OCI-LY7 (cell line): ENCODE data around the gene DDX56. TPM values are rescaled to one million over a fixed set of nuclear protein-coding genes. Genes with fewer than 3 reads are reported as not detected.

ENCODE experiments used
- BruUV-seq: library from RNA; stranded (reverse); fragments of 400-500 nt; replicated peaks from 2 replicates; lab custom pipeline; 2021; lab: Mats Ljungman, UMichigan
- CTCF ChIA-PET: fragments of 300-600 bp; sonication (Branson Sonifier 250); formaldehyde crosslinking; loops from one replicate; lab custom pipeline; 2022; ENCODE audit warnings: antibody characterized with exemption; ENCODE audit not compliant: unreplicated experiment; lab: Charles Lee
- POLR2A ChIA-PET: fragments of 300-600 bp; sonication (Branson Sonifier 250); formaldehyde crosslinking; loops from one replicate; lab custom pipeline; 2022; ENCODE audit warnings: antibody characterized with exemption; lab: Charles Lee
- DNase-seq: peaks from one replicate; pipeline ENCODE4 v3.0.0-alpha.2; 2015; ENCODE audit warnings: low spot score
- H2AFZ ChIP-seq: fragments of 200-600 bp; sonication (generic), shearing (Covaris generic); 2 replicates; pipeline ENCODE4 v1.6.1; 2014; ENCODE audit warnings: mild to moderate bottlenecking, antibody characterized with exemption, low read length, moderate library complexity
- H3K27ac ChIP-seq: fragments of 200-600 bp; sonication (generic); 2 replicates; pipeline ENCODE4 v1.5.1; 2014; ENCODE audit warnings: mixed run types, low read depth, mild to moderate bottlenecking, moderate library complexity, low read length, inconsistent platforms; ENCODE audit not compliant: poor library complexity, severe bottlenecking
- H3K36me3 ChIP-seq: fragments of 200-600 bp; sonication (generic); 2 replicates; pipeline ENCODE4 v1.6.1; 2014; ENCODE audit warnings: mild to moderate bottlenecking, antibody characterized with exemption, low read length, moderate library complexity, mixed read lengths; ENCODE audit not compliant: insufficient read depth
- H3K4me1 ChIP-seq: fragments of 200-600 bp; sonication (generic); 2 replicates; pipeline ENCODE4 v1.5.1; 2014; ENCODE audit warnings: mild to moderate bottlenecking, low read length; ENCODE audit not compliant: insufficient read depth, poor library complexity, severe bottlenecking
- H3K4me2 ChIP-seq: fragments of 200-600 bp; sonication (generic); 2 replicates; pipeline ENCODE4 v1.6.1; 2014; ENCODE audit warnings: mild to moderate bottlenecking, low read length
- H3K4me3 ChIP-seq: fragments of 200-600 bp; sonication (generic); 2 replicates; pipeline ENCODE4 v1.5.1; 2014; ENCODE audit warnings: mild to moderate bottlenecking, low read depth, low read length; ENCODE audit not compliant: poor library complexity, severe bottlenecking
- H3K79me2 ChIP-seq: fragments of 200-600 bp; sonication (generic); 2 replicates; pipeline ENCODE4 v1.6.1; 2016; ENCODE audit warnings: low read depth, mild to moderate bottlenecking, low read length, moderate library complexity, mixed read lengths; ENCODE audit not compliant: insufficient read depth
- H3K9me2 ChIP-seq: fragments of 200-600 bp; sonication (generic); 2 replicates; pipeline ENCODE4 v1.6.1; 2016; ENCODE audit warnings: mild to moderate bottlenecking, low read length, mixed read lengths; ENCODE audit not compliant: insufficient read depth
- H3K9me3 ChIP-seq: fragments of 200-600 bp; sonication (generic); 2 replicates; pipeline ENCODE4 v1.6.1; 2014; ENCODE audit warnings: mild to moderate bottlenecking, mixed run types, low read length, mixed read lengths
- H4K20me1 ChIP-seq: fragments of 200-600 bp; sonication (generic); 2 replicates; pipeline ENCODE4 v1.6.1; 2014; ENCODE audit warnings: mild to moderate bottlenecking, antibody characterized with exemption, low read length, moderate library complexity, mixed read lengths; ENCODE audit not compliant: insufficient read depth
- EZH2phosphoT487 ChIP-seq: fragments of 200-600 bp; sonication (generic); IDR thresholded peaks from 2 replicates; pipeline ENCODE4 v1.6.1; 2018; ENCODE audit warnings: low read depth, borderline replicate concordance, mild to moderate bottlenecking, mixed run types, antibody characterized with exemption, low read length, moderate library complexity, mixed read lengths
- intact Hi-C: fragments of 100-400 bp; cut with micrococcal nuclease; formaldehyde crosslinking; loops from one replicate; pipeline ENCODE4 v1.10.0; 2022; ENCODE audit not compliant: unreplicated experiment
- total RNA-seq, 2 experiments: library from RNA; depleted of rRNA in 1 of 2; stranded (reverse); fragments of >200 nt in 1 of 2; shearing (Covaris generic) in 1 of 2; gene quantifications; 2 replicates each; pipeline ENCODE4 v1.2.3, GENCODE V29; 2014 to 2022
- TF ChIP-seq, protein P1 (sequence below): fragments of 200-600 bp; sonication (generic); conservative IDR thresholded peaks from 2 replicates; pipeline ENCODE4 v1.5.1; 2014; ENCODE audit warnings: mild to moderate bottlenecking, antibody characterized with exemption, low read length, moderate library complexity, mixed read lengths

The DDX56 gene
- total RNA-seq, 2 experiments from 2014 or later: 89.2 to 95.4 TPM

DNA sequence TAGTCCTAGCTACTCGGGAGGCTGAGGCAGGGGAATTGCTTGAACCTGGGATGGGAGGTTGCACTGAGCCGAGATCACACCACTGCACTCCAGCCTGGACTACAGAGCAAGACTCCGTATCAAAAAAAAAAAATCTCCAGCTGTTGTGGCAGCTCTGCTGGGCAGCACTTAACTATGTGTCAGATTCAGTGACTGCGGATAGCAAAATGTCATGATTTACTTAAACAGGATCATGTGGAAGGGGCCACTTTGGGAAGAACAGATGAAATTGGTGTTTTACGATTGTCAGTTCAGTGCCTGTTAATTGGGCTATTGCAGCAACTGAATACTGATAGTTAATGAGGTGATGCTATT is 48.0 kb upstream of the DDX56 start:
- intact Hi-C loops: no loop called here
- CTCF ChIA-PET: no interaction called here
- Histone ChIP-seq H4K20me1 (no peaks in the 10 kb centered on the region), H3K4me2 (no peak overlapping the region), H3K36me3 (peaks cover 63% of the 10 kb centered on the region), H3K9me3 (no peaks in the 10 kb centered on the region), H3K79me2 (peaks cover 78% of the 10 kb centered on the region), H3K9me2 (no peaks in the 10 kb centered on the region), H3K4me1 (no peaks in the 10 kb centered on the region), H2AFZ (no peak overlapping the region), H3K4me3 (no peak overlapping the region), H3K27ac (no peak overlapping the region)
- no peak for DNase-seq
- POLR2A ChIA-PET: interaction anchor here (1.4 kb wide), 1 partner anchor 9 kb away, joined by 5 read pairs; no protein-coding TSS in a partner anchor
- BruUV-seq: no TSS peak
- TF ChIP-seq, protein P1, sequence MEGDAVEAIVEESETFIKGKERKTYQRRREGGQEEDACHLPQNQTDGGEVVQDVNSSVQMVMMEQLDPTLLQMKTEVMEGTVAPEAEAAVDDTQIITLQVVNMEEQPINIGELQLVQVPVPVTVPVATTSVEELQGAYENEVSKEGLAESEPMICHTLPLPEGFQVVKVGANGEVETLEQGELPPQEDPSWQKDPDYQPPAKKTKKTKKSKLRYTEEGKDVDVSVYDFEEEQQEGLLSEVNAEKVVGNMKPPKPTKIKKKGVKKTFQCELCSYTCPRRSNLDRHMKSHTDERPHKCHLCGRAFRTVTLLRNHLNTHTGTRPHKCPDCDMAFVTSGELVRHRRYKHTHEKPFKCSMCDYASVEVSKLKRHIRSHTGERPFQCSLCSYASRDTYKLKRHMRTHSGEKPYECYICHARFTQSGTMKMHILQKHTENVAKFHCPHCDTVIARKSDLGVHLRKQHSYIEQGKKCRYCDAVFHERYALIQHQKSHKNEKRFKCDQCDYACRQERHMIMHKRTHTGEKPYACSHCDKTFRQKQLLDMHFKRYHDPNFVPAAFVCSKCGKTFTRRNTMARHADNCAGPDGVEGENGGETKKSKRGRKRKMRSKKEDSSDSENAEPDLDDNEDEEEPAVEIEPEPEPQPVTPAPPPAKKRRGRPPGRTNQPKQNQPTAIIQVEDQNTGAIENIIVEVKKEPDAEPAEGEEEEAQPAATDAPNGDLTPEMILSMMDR: no peak
- TF ChIP-seq EZH2phosphoT487: no peak

DNA sequence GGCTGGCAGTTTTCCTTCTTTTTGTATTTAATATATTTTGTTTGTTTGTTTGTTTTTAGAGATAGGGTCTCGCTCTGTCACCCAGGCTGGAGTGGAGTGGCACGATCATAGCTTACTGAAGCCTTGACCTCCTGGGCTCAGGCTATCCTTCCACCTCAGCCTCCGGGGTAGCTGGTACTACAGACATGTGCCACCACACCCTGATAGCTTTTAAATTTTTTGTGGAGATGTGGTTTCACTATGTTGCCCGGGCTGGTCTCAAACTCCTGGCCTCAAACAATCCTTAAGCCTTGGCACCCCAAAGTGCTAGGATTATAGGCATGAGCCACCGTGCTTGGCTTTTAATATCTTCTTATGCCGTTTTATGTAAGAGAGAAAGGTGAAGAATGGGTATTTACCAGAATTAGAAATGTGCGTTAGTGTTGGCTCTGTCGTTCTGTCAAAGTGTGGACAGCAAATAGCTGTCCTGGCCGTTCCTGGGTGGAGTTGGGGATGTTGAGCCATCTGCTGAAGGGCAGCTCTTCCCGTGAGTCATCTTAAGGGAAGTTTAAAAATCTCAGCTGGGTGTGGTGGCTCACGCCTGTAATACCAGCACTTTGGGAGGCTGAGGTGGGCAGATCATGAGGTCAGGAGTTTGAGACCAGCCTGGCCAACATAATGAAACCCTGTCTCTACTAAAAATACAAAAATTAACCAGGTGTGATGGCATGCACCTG is 47.5 kb upstream of the DDX56 start:
- peaks cover under 1% of the 10 kb centered on the region for H3K4me1 ChIP-seq
- no peak overlapping the region for H3K27ac ChIP-seq
- no peaks in the 10 kb centered on the region for H3K9me3 ChIP-seq
- DNase-seq: no peak
- no peak overlapping the region for H2AFZ ChIP-seq
- POLR2A ChIA-PET: interaction anchor here (0.6 to 1.5 kb wide), 4 partner anchors 10 to 613 kb away, joined by 3 to 5 read pairs (median 4); partner anchors contain the start of gene OGDH
- intact Hi-C loops: no loop called here
- TF ChIP-seq, protein P1: no peak
- TF ChIP-seq EZH2phosphoT487: no peak
- no peak overlapping the region for H3K4me2 ChIP-seq
- peaks cover under 1% of the 10 kb centered on the region; the same call in 1 of the 2 replicates for H4K20me1 ChIP-seq
- H3K79me2 ChIP-seq: peaks cover 82% of the 10 kb centered on the region
- CTCF ChIA-PET: no interaction called here
- H3K36me3 ChIP-seq: peaks cover 58% of the 10 kb centered on the region
- BruUV-seq: no TSS peak
- H3K9me2 ChIP-seq: no peaks in the 10 kb centered on the region
- H3K4me3 ChIP-seq: no peak overlapping the region

DNA sequence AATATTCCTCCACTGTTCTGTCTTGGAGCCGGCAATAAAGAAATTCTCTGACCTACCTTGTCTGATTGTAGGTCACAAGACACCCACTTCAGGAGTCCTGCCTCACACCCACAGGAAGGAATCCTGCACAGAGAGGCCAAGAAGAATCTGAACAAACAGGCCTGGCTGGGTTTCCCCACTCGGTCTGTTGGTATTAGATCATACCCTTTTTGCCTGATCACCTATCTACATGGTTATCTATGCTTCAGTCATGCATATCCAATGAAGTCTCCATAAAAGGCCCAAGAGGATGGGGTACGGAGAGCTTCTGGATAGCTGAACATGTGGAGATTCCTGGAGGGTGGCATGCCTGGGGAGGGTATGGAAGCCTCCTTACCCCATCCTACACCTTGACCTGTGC is 45.0 kb upstream of the DDX56 start:
- DNase-seq: no peak
- H3K4me1 ChIP-seq: peaks cover 18% of the 10 kb centered on the region
- H3K36me3 ChIP-seq: peaks cover 36% of the 10 kb centered on the region
- POLR2A ChIA-PET: interaction anchor here (0.6 kb wide), 1 partner anchor 1142 kb away, joined by 4 read pairs; no protein-coding TSS in a partner anchor
- CTCF ChIA-PET: no interaction called here
- H3K27ac ChIP-seq: no peak overlapping the region
- no peak overlapping the region for H3K4me2 ChIP-seq
- H3K79me2 ChIP-seq: peaks cover 96% of the 10 kb centered on the region
- no peaks in the 10 kb centered on the region for H3K9me2 ChIP-seq
- no peak for TF ChIP-seq EZH2phosphoT487
- TF ChIP-seq, protein P1: no peak
- intact Hi-C loops: no loop called here
- H2AFZ ChIP-seq: no peak overlapping the region
- H3K9me3 ChIP-seq: no peaks in the 10 kb centered on the region
- BruUV-seq: no TSS peak
- peaks cover 10% of the 10 kb centered on the region for H4K20me1 ChIP-seq
- H3K4me3 ChIP-seq: no peak overlapping the region
